CD4-positive, alpha-beta T cell treated with Interleukin-15 for 4 hours (primary cell): ENCODE results near the gene SPSB2.
"Not testable (repeated sequence)": the region's sequence is repeated elsewhere in the genome, so short reads cannot be mapped to it uniquely, and the experiment has no call there.

ENCODE experiments used
- DNase-seq: peaks from one replicate; pipeline ENCODE4 v3.0.0-alpha.2; 2020; ENCODE audit warnings: low spot score

Gene SPSB2

GRCh38 chr12:6873094-6874014, at the start of gene SPSB2:
TSS of gene SPSB2 (minus strand) at chr12:6873303. CDS start at chr12:6872901, 402 bp downstream.
- DNase-seq, result peak; percentile 98

GRCh38 chr12:6921996-6922946, 49.2 kb upstream of the SPSB2 start:
- DNase-seq, result no peak

DNA sequence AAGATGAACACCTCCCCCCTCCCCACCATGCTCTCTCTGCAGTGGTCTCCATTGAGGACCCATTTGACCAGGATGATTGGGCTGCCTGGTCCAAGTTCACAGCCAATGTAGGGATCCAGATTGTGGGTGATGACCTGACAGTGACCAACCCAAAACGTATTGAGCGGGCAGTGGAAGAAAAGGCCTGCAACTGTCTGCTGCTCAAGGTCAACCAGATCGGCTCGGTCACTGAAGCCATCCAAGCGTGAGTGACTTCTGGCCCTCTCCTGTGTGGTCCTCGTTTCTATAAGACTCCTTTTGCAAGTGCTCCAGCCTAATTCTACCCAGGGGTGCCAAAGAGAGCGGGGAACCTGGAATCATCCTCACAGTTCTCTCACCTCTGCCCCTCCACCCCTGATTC, 48.4 kb upstream of the SPSB2 start:
- no peak for DNase-seq

DNA sequence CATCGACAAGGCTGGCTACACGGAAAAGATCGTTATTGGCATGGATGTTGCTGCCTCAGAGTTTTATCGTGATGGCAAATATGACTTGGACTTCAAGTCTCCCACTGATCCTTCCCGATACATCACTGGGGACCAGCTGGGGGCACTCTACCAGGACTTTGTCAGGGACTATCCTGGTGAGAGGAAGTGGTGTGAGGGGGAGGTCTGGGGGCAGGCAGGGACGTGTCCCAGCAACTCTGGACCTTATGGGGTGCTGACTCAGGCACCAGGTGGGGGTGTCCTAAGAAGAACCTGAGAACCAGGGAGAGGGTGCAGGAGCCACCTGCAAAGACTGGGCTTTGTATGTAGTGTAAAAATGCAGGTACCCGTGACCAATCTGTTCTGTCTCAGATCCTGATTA, 46.5 kb upstream of the SPSB2 start:
- no peak for DNase-seq

- DNase-seq, result no peak
Observed at GRCh38 chr12:6917491-6918231, 44.6 kb upstream of the SPSB2 start.

DNA sequence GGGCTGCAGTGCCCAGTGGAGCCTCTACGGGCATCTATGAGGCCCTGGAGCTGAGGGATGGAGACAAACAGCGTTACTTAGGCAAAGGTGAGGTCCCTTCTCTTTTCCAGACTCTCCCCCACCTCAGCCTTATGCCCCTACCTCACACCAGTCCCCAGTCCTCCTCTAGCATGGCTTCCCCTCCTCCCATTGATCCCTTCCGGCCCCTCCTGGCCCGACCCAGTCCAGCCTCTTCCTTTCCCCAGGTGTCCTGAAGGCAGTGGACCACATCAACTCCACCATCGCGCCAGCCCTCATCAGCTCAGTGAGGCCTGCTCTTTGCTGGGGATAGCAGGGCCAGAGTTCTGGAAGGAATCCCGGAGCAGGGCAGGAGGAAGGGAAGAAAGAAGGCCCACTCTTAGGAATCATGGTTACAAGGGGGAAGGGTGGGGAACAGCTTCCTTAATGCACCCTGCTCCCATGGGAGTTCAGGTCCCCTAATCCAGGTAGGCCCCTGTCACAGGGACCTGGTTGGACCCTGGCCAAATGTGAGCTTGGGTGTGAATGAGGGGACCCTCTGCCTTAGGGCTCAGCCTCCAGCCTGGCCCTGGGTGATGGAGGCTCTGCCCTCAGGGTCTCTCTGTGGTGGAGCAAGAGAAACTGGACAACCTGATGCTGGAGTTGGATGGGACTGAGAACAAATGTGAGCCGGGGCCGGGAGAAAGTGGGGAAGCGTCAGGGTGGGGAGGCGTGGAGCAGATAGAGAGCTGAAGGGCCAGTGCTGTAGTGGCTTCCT, 43.5 kb upstream of the SPSB2 start:
- no peak for DNase-seq

DNA sequence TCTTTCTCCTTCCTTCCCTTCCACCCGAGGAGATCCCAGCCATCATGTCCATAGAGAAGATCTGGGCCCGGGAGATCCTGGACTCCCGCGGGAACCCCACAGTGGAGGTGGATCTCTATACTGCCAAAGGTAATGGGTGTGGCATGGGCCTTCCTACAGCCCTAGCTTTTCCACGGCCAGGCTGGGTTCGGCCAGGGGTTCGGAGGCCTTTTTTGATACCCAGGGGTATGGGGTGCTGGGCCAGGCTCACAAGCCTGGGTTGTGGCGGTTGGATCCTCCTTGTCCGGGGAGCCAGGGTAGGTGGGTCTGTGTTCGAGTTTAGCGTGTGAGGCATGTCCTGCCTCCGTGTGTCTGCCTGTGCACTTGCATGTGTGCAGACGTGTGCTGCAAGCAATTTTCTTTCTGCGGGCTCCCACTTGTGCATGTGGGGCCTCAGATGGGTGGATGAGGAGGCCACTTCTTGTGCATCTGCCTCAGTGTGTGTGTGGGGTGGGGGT, 42.7 kb upstream of the SPSB2 start:
- DNase-seq, result no peak

DNA sequence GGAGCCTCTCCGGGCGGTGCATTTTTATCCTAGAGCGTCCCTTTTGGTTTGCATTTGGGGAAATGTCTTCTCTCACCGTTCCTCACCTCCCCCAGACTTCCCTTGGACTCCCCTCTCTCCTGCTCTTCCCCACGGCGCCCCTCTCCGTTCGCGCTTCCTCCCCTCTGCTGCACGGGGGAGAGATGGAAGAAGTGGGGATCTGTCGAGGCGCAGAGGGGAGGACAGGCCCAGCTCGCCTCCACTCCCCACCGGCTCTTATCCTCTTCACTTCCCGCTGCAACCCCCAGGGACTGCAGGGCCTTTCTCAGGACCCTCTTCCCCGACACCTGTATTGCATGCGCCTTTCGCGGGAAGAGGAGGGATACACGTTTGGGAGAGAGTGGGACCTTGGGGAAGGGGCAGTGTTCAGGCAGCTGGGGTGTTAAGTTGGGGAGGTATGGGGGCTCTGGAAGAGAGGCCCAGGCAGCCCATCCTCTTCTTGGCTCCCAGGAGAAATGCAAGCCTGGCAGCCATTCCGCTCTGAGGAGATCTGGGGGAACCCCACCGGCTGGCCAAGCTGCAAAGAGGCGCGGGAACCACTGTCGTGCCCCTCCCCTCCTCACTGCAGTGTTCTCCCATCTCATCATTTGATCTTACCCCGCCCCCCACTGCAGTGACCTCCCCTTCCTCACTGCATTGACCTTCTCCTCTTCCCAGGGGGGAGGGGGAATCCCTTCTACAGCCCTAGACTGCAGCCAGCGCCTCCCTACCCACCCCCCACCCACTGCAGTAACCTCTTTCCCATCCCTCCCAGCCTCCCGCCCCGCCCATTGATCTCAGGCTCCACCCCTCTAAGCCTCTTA, 42.1 kb upstream of the SPSB2 start:
- DNase-seq, result no peak

DNA sequence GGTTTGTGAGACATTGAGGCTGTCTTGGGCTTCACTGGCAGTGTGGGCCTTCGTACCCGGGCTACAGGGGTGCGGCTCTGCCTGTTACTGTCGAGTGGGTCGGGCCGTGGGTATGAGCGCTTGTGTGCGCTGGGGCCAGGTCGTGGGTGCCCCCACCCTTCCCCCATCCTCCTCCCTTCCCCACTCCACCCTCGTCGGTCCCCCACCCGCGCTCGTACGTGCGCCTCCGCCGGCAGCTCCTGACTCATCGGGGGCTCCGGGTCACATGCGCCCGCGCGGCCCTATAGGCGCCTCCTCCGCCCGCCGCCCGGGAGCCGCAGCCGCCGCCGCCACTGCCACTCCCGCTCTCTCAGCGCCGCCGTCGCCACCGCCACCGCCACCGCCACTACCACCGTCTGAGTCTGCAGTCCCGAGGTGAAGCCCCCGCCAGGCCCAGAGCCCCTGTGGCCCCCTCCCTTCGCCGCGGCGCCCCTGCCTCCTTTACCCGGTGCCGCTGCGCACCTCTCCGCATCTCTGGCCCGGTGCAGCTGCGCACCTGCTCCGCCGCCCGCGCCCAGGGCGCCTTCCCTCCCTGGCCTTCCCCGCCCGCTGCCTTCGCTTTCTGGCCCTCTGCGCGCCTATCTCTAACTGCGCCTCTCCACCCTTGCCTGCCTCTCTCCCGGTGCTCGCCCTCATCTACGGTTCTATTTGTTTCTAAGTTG, 41.3 kb upstream of the SPSB2 start, which contains the start of gene ENO2:
TSS of gene ENO2 (plus strand) at position 335 of the 701 bp plus-strand sequence. CDS start 1,253 bp downstream, outside the sequence.
- DNase-seq, result peak; percentile 89

- DNase-seq, result no peak
Observed at GRCh38 chr12:6912164-6912935, 39.2 kb upstream of the SPSB2 start.

DNA sequence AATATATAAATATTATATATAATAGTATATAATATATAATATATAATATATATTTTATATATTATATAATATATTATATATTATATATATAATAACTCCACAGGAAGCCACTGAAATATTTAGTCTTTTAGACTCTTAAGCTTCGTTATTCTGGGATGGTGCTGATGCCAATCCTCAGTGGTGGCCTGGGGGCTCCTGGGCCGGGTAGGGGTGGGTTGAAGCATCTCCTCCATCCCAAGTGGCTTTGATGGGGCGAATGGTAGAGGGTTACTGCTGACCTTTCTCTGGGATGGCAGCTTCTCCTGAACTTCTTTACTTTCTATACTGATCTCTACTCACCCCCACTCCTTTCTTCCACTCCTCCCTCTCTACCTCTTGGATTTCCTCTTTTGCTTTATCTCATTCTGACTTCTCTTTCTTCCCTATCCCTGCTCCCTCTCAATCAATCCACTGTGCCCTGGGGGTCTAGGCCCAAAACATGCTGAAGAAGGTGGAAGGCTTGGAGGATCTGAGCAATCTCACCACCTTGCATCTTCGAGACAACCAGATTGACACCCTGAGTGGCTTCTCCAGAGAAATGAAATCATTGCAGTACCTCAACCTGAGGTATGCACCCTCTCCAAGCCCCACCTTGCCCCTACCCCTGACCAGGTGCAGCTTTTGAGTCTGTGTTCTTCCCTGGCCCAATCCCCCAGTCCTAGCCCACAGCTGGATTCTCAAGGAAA, 36.5 kb upstream of the SPSB2 start:
- DNase-seq, result no peak

GRCh38 chr12:6908141-6908540, 35.0 kb upstream of the SPSB2 start:
- DNase-seq, result not testable (repeated sequence)

GRCh38 chr12:6905414-6906040, 32.4 kb upstream of the SPSB2 start:
- DNase-seq, result no peak

DNA sequence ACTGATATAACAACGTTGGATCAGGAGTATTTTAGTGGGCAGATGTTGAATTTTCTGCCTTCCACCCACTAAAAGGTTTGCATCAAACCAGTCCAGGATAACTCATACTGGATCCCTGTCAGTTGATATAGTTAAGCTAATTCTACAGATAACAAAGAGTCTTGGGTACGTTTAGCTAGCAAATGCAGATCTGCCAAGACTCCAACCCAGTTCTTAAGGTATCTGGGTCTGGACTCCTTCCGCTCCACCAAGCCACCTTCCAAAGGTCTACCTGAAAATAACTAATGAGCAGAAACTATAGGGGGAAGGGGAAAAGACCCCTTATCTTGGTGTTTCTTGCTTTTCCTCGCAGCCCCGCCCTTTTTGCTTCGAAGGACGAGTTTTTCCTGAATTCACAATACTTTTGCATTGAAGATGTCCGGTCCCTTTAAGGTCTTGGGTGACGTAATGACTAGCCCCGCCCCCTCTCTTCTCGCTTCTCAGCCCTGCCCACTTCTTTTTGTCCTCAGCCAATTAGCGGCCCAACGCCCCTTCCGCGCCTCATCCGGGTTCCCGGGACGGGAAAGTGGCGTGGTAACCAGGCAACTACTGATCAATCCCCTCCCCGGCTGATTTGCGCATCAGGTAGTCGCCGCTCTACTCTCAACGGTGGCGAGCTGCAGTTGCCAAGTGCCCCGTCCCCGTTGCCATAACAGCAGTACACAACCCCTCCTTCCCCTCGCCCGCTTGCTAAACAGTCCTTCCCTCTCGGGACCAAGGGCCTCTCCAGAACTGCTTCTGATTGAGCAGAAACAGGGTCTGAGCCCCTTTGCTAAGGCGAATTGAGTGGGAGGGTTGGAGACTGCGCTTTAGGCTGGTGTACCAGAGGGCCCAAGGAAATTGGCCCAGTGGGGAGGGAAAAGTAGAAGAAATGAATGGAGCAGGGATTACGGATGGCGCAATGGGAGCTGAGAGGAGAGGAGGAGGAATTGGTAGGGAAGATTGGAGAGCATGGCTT, 31.5 kb upstream of the SPSB2 start, which contains the start of gene LRRC23:
TSS of gene LRRC23 (plus strand) at position 543 of the 997 bp plus-strand sequence. CDS start 812 bp downstream, outside the sequence.
- peak; percentile 99 for DNase-seq

GRCh38 chr12:6903722-6904121, 30.6 kb upstream of the SPSB2 start:
- no peak for DNase-seq

GRCh38 chr12:6902448-6902847, 29.3 kb upstream of the SPSB2 start:
- no peak for DNase-seq
